ENCODE results near the gene ZNF74. TPM values are rescaled to one million over a fixed set of nuclear protein-coding genes. Genes with fewer than 3 reads are reported as not detected.

Gene ZNF74
- total RNA-seq, 2 experiments from 2014 or later, result 8.6 to 11.1 TPM

DNA sequence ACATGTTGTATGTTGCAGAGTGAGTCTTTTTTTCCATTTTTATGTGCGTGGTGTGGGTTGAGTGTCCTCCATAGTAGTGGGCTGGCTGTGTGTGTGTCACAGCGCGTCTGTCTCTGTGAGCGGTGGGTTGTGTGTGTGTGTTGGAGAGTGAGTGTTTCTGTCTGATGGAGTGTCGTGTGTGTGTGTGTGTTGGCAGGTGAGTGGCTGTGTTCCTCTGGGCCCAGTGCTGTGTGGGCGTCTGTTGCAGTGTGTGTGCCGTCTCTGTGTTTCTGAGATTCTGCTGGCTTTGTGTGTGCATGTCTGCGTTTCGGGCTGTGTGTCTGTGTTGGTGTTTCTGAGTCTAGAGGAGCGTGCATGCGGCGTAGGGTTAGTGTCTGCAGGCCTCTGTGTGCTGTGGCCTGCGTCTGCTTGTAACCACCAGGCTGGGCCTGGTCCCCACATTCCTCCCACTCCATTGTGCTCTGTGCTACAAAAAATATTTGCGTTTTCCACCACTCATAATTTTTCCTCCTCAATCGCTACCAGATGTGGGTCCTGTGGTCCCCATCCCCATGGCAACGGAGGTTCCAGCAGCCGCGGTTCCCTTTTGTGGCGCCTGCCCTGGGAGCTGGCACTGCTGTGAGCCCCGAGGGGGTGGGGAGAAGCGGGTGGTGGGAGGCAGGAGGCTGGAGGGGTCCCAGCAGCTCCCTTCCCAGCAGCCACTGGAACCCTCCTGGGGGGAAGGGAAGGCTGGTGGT is 28.5 kb downstream of the ZNF74 start:
- Mint-ChIP-seq H3K27me3 (peaks cover 18% of the 10 kb centered on the region), H3K27ac (no peak overlapping the region), H3K36me3 (ENCODE audit: low read depth) (peaks cover 4% of the 10 kb centered on the region), H3K4me1 (peaks cover 8% of the 10 kb centered on the region), H3K9me3 (no peaks in the 10 kb centered on the region), H3K4me3 (no peak overlapping the region)
- ChIA-PET CTCF (no interaction called here), POLR2A (no interaction called here)
- DNase-seq, result no peak

- Mint-ChIP-seq H3K36me3 (ENCODE audit: low read depth) (peaks cover 4% of the 10 kb centered on the region), H3K27ac (no peak overlapping the region), H3K27me3 (peaks cover 22% of the 10 kb centered on the region), H3K4me3 (no peak overlapping the region), H3K9me3 (no peaks in the 10 kb centered on the region), H3K4me1 (peaks cover 7% of the 10 kb centered on the region)
- DNase-seq, result no peak
- ChIA-PET POLR2A (no interaction called here), CTCF (interaction anchor here (0.6 to 1.0 kb wide), 2 partner anchors 21 to 282 kb away, joined by 4 to 5 read pairs; no protein-coding TSS in a partner anchor)
Observed at GRCh38 chr22:20423008-20423905, 29.3 kb downstream of the ZNF74 start.

DNA sequence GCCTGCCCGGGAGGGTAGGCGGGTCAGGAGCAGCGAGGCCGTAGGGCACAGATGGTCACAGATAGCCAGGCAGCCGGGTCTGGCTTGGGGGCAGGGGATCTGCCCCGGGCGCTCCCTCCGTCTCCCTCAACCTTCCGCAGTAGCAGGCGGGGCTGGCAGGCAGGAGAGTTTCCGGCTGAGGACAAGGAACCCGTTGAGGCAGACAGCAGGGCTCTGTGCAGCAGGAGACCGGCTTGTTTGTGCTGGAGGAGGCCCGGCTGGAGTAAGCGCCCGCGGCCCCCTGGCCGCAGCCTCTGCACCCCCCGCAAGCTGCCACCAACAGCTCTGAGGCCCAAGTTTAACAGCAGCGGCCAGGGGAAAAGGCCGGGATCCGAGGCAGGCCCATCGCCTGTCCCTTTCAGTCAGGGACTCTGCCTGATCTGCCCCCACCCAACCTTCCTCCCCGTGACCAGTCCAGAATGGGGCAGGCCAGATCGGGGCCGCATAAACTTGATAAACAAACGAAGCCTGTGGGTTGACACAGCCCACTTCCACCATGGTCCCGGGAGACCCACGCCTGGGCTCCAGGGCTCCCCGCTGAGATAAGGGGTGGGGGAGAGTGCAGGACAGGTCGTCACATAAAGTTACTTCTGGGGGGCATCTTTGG is 30.1 kb downstream of the ZNF74 start:
- H3K9me3 Mint-ChIP-seq, result no peaks in the 10 kb centered on the region
- peaks cover 8% of the 10 kb centered on the region for H3K4me1 Mint-ChIP-seq
- DNase-seq, result no peak
- ChIA-PET POLR2A (no interaction called here), CTCF (interaction anchor here (0.6 to 1.0 kb wide), 2 partner anchors 20 to 281 kb away, joined by 4 to 5 read pairs; no protein-coding TSS in a partner anchor)
- H3K36me3 Mint-ChIP-seq (ENCODE audit: low read depth), result peaks cover 4% of the 10 kb centered on the region
- H3K27ac Mint-ChIP-seq, result no peak overlapping the region
- H3K27me3 Mint-ChIP-seq, result peaks cover 28% of the 10 kb centered on the region
- no peak overlapping the region for H3K4me3 Mint-ChIP-seq

DNA sequence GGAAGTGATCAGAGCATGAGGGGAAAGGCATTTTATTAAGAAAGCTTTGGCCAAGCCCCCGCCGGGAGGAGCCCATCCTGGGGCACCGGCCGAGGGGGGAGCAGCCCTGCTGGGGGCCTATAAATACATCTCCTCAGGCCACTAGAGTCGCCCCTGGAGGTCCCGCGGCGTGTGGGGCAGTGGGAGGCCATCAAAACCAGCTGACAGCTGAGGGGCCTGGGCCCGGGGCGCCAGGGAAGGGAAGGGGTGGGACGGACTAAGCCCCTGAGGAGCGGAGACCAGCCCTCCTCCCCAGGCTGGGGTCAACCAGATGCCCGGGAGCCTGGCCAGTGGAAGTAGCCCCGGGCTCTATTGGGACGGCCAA is 30.6 kb downstream of the ZNF74 start:
- Mint-ChIP-seq H3K27ac (no peak overlapping the region), H3K27me3 (peaks cover 33% of the 10 kb centered on the region), H3K9me3 (no peaks in the 10 kb centered on the region), H3K36me3 (ENCODE audit: low read depth) (peaks cover 4% of the 10 kb centered on the region), H3K4me3 (no peak overlapping the region), H3K4me1 (peaks cover 6% of the 10 kb centered on the region)
- ChIA-PET POLR2A (no interaction called here), CTCF (no interaction called here)
- DNase-seq, result no peak

DNA sequence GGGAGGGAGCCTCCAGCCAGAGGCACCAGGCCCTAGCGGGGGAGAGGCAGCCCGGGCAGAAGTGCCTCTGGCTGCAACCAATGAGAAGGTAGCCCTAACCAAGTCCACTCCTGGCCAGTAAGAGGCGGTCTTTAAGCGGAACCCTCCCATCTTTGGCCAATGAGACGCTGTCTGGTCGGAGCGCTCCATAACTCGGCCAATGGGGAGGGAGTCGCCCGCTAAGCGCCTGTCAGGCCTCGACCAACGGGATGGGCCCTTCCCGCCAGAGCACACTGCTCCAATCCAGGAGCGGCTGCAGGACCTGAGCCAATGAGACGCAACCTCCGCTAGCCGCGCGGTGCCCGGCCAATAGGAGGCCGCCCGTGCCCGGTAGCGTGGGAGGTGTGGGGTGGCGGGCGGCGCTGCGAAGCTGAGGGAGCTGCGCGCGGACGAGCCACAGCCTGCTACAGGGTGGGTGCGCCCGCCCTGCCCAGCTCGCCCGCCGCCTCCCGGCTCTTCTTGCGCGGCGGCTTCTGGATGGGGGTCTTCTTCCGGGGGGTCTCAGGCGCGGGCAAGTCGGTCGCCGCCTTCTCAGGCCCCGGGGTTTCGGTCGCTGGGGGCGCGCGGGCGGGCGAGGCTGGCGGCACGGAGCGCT is 31.1 kb downstream of the ZNF74 start:
- POLR2A ChIA-PET, result no interaction called here
- Mint-ChIP-seq H3K4me1 (peaks cover 6% of the 10 kb centered on the region), H3K9me3 (no peaks in the 10 kb centered on the region), H3K27ac (no peak overlapping the region), H3K27me3 (peaks cover 33% of the 10 kb centered on the region), H3K4me3 (peak overlapping the region; percentile 15), H3K36me3 (ENCODE audit: low read depth) (peaks cover 4% of the 10 kb centered on the region)
- CTCF ChIA-PET, result no interaction called here
- no peak for DNase-seq

DNA sequence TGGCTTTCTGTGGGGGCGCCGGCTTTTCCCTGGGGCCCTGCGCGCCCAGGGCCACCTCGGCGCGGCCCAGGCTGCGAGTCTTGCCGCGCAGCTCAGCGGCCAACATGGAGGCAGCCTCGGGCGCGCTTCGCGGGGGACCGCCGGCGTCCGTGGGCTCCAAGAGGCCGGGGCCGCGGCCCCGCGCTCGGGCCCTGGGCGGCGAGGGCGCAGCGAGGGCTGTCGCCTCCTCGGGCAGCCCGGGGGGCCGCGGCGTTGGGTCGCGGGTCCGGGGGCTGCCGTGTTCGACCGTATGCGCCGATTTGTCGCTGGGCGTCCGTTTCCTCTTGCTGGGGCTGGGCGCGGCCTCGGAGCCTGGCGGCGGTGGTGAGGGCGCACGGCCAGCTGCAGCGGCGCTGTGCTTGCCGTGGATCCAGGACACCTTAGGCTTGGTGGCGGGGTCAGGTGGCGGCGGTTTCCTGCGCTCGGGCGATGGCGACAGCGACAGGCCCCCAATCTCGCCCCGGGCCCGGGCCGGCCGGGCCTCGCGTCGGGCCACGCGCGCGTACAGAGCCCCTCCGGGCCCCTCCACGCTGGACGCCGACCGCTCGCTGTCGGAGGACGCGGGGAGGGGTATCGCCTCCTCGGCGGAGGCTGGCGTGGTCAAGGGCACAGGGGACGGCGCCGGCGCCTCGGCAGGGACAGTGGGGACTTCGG is 31.8 kb downstream of the ZNF74 start:
- POLR2A ChIA-PET, result no interaction called here
- no peak overlapping the region for H3K4me3 Mint-ChIP-seq

DNA sequence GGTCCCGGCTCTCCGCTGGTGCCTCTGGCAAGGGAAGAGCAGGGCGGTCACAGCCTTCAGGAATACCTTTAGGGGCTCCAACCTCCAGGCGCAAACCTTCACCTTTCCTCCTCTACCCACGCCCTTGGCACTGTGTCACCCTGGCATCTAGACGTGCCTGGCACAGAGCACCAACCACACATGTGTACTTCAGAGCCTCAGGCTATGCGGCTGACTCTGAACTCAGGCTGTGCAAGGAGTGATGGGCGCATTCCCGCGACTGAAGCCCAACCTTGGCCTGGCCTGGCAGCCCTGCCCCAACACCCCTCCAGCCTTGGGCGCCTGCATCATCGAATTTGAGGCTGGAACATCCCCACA is 32.3 kb downstream of the ZNF74 start:
- Mint-ChIP-seq H3K4me1 (peaks cover 12% of the 10 kb centered on the region), H3K9me3 (no peaks in the 10 kb centered on the region), H3K36me3 (ENCODE audit: low read depth) (peaks cover 4% of the 10 kb centered on the region), H3K27me3 (peaks cover 41% of the 10 kb centered on the region), H3K4me3 (no peak overlapping the region), H3K27ac (no peak overlapping the region)
- no peak for DNase-seq
- CTCF ChIA-PET, result interaction anchor here (1.8 kb wide), 1 partner anchor 8 kb away, joined by 10 read pairs; no protein-coding TSS in a partner anchor
- POLR2A ChIA-PET, result no interaction called here

More for the DNA sequence above, 31.8 kb downstream of the ZNF74 start:
- H3K9me3 Mint-ChIP-seq, result no peaks in the 10 kb centered on the region
- H3K27me3 Mint-ChIP-seq, result peaks cover 38% of the 10 kb centered on the region
- H3K4me1 Mint-ChIP-seq, result peaks cover 10% of the 10 kb centered on the region
- CTCF ChIA-PET, result interaction anchor here (1.8 kb wide), 1 partner anchor 7 kb away, joined by 10 read pairs; no protein-coding TSS in a partner anchor
- no peak for DNase-seq
- H3K36me3 Mint-ChIP-seq (ENCODE audit: low read depth), result peaks cover 4% of the 10 kb centered on the region
- no peak overlapping the region for H3K27ac Mint-ChIP-seq

DNA sequence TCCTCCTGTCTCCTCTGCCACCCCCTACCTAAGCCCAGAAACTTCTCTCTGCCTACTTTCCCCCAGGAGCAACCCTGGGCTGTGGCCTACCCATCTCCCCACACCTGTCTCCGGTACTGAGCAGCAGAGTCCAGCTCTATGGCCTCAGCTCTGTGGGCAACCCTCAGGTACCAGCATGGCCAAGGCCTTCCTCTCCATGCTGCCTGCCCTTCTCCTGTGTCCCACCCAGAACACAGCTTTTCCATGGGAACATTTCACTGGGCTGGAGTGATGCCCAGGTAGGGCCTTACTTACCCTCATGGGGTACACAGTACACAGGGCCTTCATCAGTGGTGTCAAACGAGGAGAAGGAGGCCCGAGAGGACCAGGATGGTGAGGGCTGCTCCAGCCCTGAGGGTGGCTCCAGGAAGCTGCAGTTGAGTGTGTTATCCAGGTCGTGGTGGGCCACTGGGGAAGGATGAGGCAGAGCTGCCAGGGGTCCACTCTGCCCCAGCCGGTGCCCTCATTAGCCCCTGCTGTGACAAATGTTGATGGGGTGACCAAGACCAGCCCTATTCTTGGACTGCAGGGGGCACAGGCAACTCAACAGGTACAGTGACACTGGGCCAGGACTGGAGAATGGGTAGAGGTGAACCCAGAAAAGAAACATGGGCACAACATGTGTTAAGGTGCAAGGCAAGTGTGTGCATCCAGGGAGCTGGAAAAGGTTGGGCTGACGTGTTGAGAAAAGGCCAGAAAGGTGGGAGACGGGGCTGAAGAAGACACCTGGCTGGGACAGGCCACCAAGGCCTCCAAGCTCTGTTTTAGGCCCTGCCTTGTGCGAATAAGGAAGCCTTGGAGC is 33.4 kb downstream of the ZNF74 start:
- no peaks in the 10 kb centered on the region for H3K9me3 Mint-ChIP-seq
- H3K36me3 Mint-ChIP-seq (ENCODE audit: low read depth), result peaks cover 4% of the 10 kb centered on the region
- peaks cover 50% of the 10 kb centered on the region for H3K27me3 Mint-ChIP-seq
- peak overlapping the region; percentile 45 for H3K4me3 Mint-ChIP-seq
- peaks cover 15% of the 10 kb centered on the region for H3K4me1 Mint-ChIP-seq
- no peak for DNase-seq
- ChIA-PET POLR2A (no interaction called here), CTCF (interaction anchor here (0.5 to 1.8 kb wide), 3 partner anchors 8 to 137 kb away, joined by 3 to 10 read pairs (median 3); no protein-coding TSS in a partner anchor)
- no peak overlapping the region for H3K27ac Mint-ChIP-seq

DNA sequence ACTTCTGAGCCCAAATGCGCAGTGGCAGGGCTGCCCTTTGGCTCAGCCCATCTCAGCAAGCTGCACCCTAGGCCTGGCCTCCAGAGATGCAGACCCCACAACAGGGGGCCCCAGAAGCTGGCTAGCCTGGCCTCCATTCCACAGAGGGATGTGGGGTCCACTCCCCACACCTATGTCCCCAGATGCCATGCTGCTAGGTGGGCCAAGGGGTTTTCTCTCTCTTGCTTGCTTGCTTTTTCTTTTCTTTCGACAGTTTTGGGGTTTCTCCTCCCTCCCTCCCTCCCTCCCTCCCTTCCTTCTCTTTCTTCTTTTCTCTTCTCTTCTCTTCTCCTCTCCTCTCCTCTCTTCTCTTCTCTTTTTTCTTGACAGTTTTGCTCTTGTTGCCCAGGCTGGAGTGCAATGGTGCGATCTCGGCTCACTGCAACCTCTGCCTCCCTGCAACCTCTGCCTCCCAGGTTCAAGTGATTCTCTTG is 34.0 kb downstream of the ZNF74 start:
- Mint-ChIP-seq H3K27me3 (peaks cover 54% of the 10 kb centered on the region), H3K36me3 (ENCODE audit: low read depth) (peaks cover 4% of the 10 kb centered on the region)

GRCh38 chr22:20428496-20429253 is 34.7 kb downstream of the ZNF74 start:
- no peaks in the 10 kb centered on the region for H3K9me3 Mint-ChIP-seq
- H3K4me1 Mint-ChIP-seq, result peaks cover 17% of the 10 kb centered on the region
- H3K36me3 Mint-ChIP-seq (ENCODE audit: low read depth), result peaks cover 4% of the 10 kb centered on the region
- peak overlapping the region; percentile 58 for H3K27ac Mint-ChIP-seq
- peak overlapping the region; percentile 45 for H3K4me3 Mint-ChIP-seq
- ChIA-PET CTCF (interaction anchor here (0.9 to 1.6 kb wide), 2 partner anchors 10 to 28 kb away, joined by 3 to 5 read pairs; no protein-coding TSS in a partner anchor), POLR2A (no interaction called here)
- DNase-seq, result no peak
- peaks cover 56% of the 10 kb centered on the region for H3K27me3 Mint-ChIP-seq

More for the DNA sequence above, 34.0 kb downstream of the ZNF74 start:
- no peak overlapping the region for H3K27ac Mint-ChIP-seq
- POLR2A ChIA-PET, result no interaction called here
- H3K4me3 Mint-ChIP-seq, result no peak overlapping the region
- DNase-seq, result no peak
- CTCF ChIA-PET, result interaction anchor here (0.5 to 1.8 kb wide), 3 partner anchors 7 to 136 kb away, joined by 3 to 10 read pairs (median 3); no protein-coding TSS in a partner anchor
- H3K9me3 Mint-ChIP-seq, result no peaks in the 10 kb centered on the region
- H3K4me1 Mint-ChIP-seq, result peaks cover 17% of the 10 kb centered on the region

Data from activated CD4-positive, alpha-beta T cell treated with anti-CD3 and anti-CD28 coated beads, Interleukin-2, amount 10 ng/mL, durations not matched to agents 7 days and 5 days (primary cell).